ENCODE data around the gene MAD1L1. TPM values are rescaled to one million over a fixed set of nuclear protein-coding genes. Genes with fewer than 3 reads are reported as not detected.

The MAD1L1 gene
- total and polyA plus RNA-seq, 4 donors, result 43.0 to 54.9 (median 49.9) TPM

- no peaks in the 10 kb centered on the region for H3K9me3 ChIP-seq (ENCODE audit: control insufficient read depth in 4 of 4, insufficient read depth in 3 of 4, low read length in 3 of 4)
- ATAC-seq (ENCODE audit: insufficient read depth, low FRiP score) (no peak), DNase-seq (no peak)
- no peak for TF ChIP-seq CTCF (IDR thresholded peaks at IDR 0.05; ENCODE audit: control extremely low read depth, extremely low read depth)
- H3K36me3 ChIP-seq (ENCODE audit: control insufficient read depth in 4 of 4, insufficient read depth in 4 of 4, low read length in 4 of 4), result peaks cover 0 to 46% (median 3%) of the 10 kb centered on the region in 4 donors
- H3K4me1 ChIP-seq (ENCODE audit: control insufficient read depth in 5 of 5, insufficient read depth in 5 of 5, low read length in 5 of 5), result peaks cover 0 to 3% (median 0%) of the 10 kb centered on the region in 5 donors
- no peak overlapping the region for H3K9ac ChIP-seq (ENCODE audit: insufficient read depth in 1 of 2, low read length in 2 of 2)
- no peak overlapping the region for H3K27ac ChIP-seq (ENCODE audit: low read depth in 1 of 2, low read length in 1 of 2)
- 90 to 94% methylated on average over 33 of the region's 33 CpGs for WGBS, 2 donors
- H3K27me3 ChIP-seq (ENCODE audit: control insufficient read depth in 3 of 3, insufficient read depth in 3 of 3, low read length in 2 of 3), result no peaks in the 10 kb centered on the region
- no peak overlapping the region for H3K4me3 ChIP-seq
Observed at GRCh38 chr7:2255145-2256139, 22.7 kb upstream of the MAD1L1 start.

DNA sequence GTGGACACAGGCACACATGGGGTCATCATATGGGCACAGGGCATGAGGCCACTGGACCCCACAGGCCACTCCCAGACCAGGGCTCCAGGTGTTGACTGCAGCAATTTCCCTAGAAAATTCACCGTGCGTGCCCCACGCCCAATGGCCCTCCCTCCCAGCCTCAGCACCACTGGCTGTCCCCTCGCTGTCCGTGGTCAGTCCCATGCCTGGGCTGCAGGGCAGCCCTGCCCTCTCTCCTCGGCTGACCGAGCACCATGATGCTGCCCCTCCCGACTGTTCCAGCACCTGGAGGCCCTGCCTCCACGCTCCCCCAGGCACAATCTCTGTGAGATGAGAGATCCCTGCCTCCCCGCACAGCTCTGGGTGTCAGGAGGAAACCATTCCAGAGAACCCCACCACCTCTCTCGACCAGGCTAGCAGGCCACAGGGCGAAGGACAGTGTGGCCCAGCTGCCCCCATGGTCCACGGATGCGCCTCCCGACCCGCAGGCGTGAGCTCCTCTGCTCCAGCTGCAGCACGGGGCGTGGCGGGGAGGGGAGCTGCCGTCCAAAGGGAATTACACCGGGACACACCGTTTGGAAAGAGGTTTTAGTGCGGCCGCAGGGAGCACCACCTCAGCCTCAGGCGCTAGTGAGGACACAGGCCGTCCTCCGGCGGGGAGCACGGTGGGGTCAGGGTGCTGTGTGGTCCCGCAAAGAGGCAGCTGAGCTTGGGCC lies 21.8 kb upstream of the MAD1L1 start:
- no peaks in the 10 kb centered on the region for H3K9me3 ChIP-seq (ENCODE audit: control insufficient read depth in 4 of 4, insufficient read depth in 3 of 4, low read length in 3 of 4)
- ATAC-seq (ENCODE audit: insufficient read depth, low FRiP score) (no peak), DNase-seq (no peak)
- no peak overlapping the region for H3K9ac ChIP-seq (ENCODE audit: insufficient read depth in 1 of 2, low read length in 2 of 2)
- no peak overlapping the region for H3K27ac ChIP-seq (ENCODE audit: low read depth in 1 of 2, low read length in 1 of 2)
- H3K27me3 ChIP-seq (ENCODE audit: control insufficient read depth in 3 of 3, insufficient read depth in 3 of 3, low read length in 2 of 3), result no peaks in the 10 kb centered on the region
- peaks cover 0 to 5% (median 0%) of the 10 kb centered on the region in 5 donors for H3K4me1 ChIP-seq (ENCODE audit: control insufficient read depth in 5 of 5, insufficient read depth in 5 of 5, low read length in 5 of 5)
- no peak for TF ChIP-seq CTCF (IDR thresholded peaks at IDR 0.05; ENCODE audit: control extremely low read depth, extremely low read depth)
- H3K4me3 ChIP-seq, result no peak overlapping the region
- peaks cover 0 to 46% (median 2%) of the 10 kb centered on the region in 4 donors for H3K36me3 ChIP-seq (ENCODE audit: control insufficient read depth in 4 of 4, insufficient read depth in 4 of 4, low read length in 4 of 4)
- 94% methylated on average over 31 of the region's 31 CpGs for WGBS, 2 donors

DNA sequence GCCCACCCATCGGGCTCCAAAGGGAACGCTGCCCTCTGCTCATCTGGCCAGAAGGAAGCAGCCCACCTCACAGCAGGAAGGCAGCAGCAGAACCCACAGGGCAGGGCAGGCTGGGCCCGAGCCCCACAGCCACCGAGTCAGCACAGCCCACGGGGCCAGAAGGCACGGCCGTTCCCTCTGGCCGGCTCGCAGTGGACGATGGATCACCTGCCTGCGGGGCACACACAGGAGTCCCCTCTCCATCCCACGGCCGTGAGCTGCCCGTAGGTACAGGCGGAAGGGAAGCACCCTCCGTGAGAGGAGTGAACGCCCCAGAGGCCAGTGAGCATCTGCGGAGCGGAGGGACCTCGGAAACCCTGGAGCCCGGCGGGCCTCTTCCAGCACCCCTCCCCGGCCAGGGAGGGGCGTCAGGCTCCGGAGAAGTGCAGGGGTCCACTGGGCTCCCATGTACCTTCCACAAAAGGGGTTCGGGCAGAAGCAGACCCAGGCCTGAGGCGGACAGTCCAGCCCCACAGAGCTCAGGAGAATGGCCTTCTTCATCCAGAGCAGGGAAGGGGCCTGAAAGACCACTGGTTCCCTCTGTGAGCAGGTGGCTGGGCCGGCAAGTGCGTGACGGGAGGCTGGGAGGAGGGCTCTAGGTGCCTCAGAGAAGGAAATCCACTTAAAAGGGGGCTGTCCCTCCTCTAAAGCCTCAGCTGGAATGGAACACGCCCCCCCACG lies 20.9 kb upstream of the MAD1L1 start:
- no peaks in the 10 kb centered on the region for H3K9me3 ChIP-seq (ENCODE audit: control insufficient read depth in 4 of 4, insufficient read depth in 3 of 4, low read length in 3 of 4)
- H3K27ac ChIP-seq (ENCODE audit: low read depth in 1 of 2, low read length in 1 of 2), result no peak overlapping the region
- no peak for ATAC-seq (ENCODE audit: insufficient read depth, low FRiP score)
- no peak for TF ChIP-seq CTCF (IDR thresholded peaks at IDR 0.05; ENCODE audit: control extremely low read depth, extremely low read depth)
- DNase-seq, result no peak
- H3K36me3 ChIP-seq (ENCODE audit: control insufficient read depth in 4 of 4, insufficient read depth in 4 of 4, low read length in 4 of 4), result peaks cover 0 to 43% (median 2%) of the 10 kb centered on the region in 4 donors
- peaks cover 0 to 7% (median 0%) of the 10 kb centered on the region in 5 donors for H3K4me1 ChIP-seq (ENCODE audit: control insufficient read depth in 5 of 5, insufficient read depth in 5 of 5, low read length in 5 of 5)
- H3K27me3 ChIP-seq (ENCODE audit: control insufficient read depth in 3 of 3, insufficient read depth in 3 of 3, low read length in 2 of 3), result no peaks in the 10 kb centered on the region
- WGBS, 2 donors, result 93 to 95% methylated on average over 32 of the region's 32 CpGs
- H3K9ac ChIP-seq (ENCODE audit: insufficient read depth in 1 of 2, low read length in 2 of 2), result no peak overlapping the region
- H3K4me3 ChIP-seq, result no peak overlapping the region
